Keratinocyte (primary cell): ENCODE results near the gene GPBAR1.

ENCODE experiments used
- CTCF ChIP-seq, 3 experiments: IDR thresholded peaks in 1 of 3; conservative IDR thresholded peaks in 1 of 3; optimal IDR thresholded peaks in 1 of 3; 2 replicates in 2 of 3; 3 replicates in 1 of 3; pipeline versions ENCODE3 to v1.5.1; 2011; ENCODE audit warnings: low read length in 3 of 3, mild to moderate bottlenecking in 3 of 3, moderate library complexity in 2 of 3, control low read depth in 1 of 3, inconsistent platforms in 1 of 3; ENCODE audit not compliant: insufficient read depth in 2 of 3; ENCODE audit errors: extremely low read depth in 1 of 3
- EZH2 ChIP-seq: IDR thresholded peaks from one replicate; pipeline ENCODE4 v1.6.1; 2012; ENCODE audit warnings: inconsistent platforms, mild to moderate bottlenecking, low read length, moderate library complexity

- TF ChIP-seq CTCF (optimal IDR thresholded peaks at IDR 0.05 in 1 of 3, IDR thresholded peaks at IDR 0.05 in 1 of 3, conservative IDR thresholded peaks at IDR 0.05 in 1 of 3; ENCODE audit: extremely low read depth in 1 of 3, insufficient read depth in 2 of 3, low read length in 3 of 3) = no peak
- TF ChIP-seq EZH2 = no peak
Measured at GRCh38 chr2:218233543-218233942, 27.3 kb upstream of the GPBAR1 start.
